Endothelial cell of umbilical vein (primary cell): ENCODE data around the gene ZNF234.

Experiments
- EZH2 ChIP-seq: IDR thresholded peaks from 2 replicates; pipeline ENCODE4 v1.6.1; 2012; ENCODE audit warnings: borderline replicate concordance, low read depth, mild to moderate bottlenecking, moderate library complexity, low read length, inconsistent platforms; ENCODE audit not compliant: severe bottlenecking
- POLR2AphosphoS5 ChIP-seq: IDR thresholded peaks from 2 replicates; pipeline ENCODE4 v1.6.1; 2012; ENCODE audit warnings: low read depth, mild to moderate bottlenecking, control low read depth, low read length, moderate library complexity; ENCODE audit not compliant: insufficient read depth

- no peak for TF ChIP-seq EZH2
- TF ChIP-seq POLR2AphosphoS5 = no peak
Observed at GRCh38 chr19:44164327-44164672, 22.9 kb downstream of the ZNF234 start.
